Inflammatory macrophage (primary cell): ENCODE measurements around the gene USH2A.

ENCODE experiments used
- DNase-seq, 2 donors: peaks; one replicate each; pipeline ENCODE4 v3.0.0-alpha.2; 2020 to 2022

USH2A gene

DNA sequence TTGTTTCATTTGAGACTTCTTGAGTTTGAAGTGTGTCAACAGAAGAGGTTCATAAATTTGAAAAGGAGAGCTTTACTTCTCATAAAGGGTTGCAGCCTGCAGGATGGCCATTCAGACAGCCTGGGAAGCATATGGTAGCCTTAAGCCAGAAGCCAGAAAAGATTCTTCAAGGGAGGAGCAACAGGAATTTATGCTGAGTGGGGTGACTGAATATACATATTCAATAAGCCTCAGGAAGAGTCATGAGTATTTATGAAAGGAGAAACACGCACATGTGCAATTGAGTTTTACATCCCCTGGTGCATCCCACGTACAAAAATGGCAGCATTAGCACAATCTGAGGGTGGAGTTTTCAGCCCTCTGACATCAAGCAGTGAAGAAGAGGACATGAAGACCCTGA is 565.9 kb downstream of the USH2A start:
- DNase-seq: no peak

DNA sequence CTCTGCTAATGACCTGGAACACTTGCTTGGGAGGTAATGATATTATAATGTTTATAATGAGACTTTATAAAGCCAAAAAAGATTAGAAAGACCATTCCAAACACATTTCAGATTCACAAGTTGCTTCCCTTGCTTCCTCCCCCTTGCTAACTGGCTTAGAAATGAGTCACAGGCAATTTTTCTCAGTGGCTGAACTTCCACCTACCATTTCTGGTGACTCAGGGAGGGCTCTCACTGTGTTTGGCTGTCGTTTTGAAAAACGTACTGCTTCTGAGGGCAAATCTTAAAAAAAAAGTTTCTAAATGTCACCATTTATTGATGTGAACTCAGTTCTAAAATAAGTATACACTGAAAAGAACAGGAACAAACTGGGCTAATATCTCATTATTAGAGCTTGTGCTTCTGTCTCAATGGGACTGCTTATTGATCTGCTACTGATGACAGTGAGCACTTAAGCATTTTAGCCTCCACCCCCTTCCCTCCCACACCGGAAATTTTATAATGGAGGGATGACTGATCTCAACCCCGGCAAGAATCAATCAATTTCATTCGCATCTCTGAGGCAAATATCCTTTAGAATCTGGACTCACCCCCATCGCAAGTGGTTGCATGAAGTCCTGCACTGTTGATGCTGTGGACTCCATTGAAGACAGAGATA is 577.9 kb downstream of the USH2A start:
- no peak for DNase-seq

DNA sequence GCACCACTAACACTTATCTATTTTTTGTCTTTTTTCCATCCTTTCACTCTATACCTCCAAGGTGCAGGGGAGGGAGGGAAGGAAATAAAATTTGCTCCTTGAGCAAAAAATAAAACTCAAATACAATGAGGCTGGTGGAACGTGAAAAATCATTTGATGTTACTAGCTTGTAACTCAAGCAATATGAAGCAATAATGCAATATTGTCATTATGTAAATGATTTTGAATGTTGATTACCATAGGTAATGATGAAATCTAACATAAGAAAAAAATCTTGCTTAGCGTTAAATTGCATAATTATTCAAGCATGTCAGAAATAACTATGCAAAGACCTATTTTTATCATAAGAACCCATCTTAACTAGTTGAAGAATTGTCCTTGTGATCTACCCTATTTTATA is 578.5 kb downstream of the USH2A start:
- no peak for DNase-seq

DNA sequence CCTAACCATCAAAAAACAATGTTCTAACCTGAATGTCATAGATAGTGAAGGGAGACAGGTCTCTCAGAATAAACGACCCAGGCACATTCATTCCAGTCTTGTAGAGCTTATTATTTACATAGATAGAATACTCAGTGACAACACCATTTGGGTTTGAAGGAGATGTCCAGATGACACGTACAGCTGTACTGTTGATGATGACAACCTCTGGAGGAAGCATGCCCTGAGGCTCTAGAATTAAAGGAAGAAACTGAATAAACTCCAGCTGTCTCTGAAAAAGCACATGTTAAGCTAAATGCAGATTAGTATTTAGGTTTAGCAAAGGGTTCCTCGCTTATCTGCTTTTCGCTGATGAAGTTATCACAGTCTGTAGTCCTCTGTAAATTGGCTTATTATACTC is 579.0 kb downstream of the USH2A start:
- no peak for DNase-seq

DNA sequence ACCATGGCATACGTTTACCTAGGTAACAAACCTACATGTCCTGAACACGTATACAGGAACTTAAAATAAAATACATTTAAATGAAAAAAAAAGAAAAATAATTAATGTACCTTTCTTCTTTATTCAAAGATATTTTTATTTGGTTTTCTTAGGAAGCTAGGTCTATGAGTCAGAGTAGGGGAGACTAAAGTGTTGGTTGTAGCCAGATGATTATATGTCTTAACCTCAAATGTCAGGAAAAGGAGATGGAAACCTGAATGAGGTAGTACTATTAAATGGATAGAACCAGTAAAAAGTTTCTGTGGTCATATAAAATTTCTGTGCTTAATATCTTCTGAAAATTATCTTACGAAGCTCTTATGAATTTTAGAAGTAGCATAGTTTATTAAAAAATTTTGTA is 580.3 kb downstream of the USH2A start:
- DNase-seq: no peak

DNA sequence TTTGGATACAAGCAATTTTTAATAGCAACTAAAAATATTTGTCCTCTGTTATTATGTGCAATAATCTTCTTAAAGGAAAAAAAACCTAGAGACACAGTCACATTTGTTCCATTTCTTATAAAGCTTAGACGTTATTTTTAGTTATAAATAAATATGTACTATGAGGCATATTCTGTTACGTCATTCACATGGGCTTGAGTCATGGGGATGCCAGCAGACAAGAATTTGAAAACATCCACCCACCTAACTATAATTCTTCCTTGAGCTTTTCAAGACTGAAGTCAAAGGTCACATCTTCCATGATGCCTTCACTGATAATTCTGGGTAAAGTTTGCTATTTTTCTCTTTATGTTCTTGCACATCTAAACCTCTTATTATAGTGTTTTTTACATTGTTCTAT is 587.3 kb downstream of the USH2A start:
- DNase-seq: peak; percentile 0 to 7

DNA sequence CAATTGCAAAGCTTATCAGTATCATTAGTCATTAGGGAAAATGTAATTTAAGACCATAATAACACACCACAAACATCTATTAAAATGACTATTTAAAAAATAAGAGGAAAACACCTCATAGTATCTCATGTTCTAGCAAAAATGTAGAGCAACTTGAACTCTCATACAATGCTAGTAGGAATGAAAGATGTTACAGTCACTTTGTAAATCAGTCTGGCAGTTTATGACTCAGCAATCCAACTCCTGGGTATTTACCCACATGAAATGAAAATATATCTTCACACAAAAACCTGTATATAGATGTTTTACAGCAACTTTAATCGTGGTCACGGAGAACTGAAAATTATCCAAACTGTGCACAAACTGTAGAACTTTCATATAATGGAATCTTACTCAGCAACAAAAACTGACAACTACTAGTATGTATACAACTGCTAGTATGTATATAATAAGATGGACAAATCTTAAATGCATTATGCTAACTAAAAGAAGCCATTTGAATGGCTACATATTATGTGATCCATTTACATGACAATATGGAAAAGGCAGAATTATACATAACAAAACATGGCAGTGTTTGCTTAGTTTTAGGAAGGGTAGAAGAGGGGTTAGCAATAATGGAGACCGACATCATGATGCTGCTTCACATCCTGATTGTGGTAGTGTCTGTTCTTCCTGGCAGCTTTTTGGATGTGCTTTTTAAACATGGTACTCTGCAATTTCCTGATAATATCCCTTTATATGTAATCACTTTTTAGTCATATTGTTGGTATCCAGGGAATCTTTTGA is 589.1 kb downstream of the USH2A start:
- no peak for DNase-seq

DNA sequence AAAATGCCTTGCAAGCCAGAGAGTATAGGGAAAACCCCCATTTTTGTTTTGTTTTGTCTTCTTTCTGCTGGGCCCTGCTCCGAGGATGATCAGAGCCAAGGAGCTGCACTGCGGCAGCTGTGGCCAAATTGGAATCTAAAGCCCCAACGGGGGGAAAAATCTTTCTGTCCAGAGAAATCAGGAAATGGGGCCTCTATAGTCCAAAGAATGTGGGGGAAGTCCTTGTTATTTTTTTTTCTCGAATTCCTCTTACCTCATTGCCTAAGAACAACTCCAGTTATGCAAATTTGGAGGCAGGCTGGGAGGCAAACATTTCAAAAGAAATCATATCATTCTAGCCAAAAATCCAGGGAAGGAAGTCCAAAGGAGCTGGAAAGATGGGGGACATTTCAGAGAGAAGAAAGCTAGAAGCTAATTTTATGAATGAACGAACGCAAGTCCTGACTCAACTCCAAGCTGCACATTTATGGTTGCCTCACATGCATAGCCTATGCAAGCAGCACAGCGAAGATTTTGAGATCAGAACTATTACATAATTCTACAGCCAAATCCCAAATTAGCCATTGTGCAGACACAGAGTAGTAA is 592.9 kb downstream of the USH2A start:
- no peak for DNase-seq

DNA sequence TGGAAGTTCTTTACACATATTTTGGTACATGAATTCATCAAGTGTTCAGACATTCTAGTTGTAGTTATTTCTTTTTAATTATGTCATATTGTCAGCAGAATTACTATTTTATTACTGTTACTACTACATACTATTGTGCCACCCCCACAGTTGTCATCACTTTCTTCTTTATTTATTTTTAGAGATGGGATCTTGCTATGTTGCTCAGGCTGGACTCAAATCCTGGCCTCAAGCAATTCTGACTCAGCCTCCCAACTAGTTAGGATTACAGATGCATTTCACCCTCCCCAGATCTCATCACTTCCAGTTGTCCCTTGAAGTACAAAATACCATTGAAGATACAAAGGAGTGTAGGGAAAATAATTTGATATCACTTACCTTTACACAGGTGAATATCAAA is 598.2 kb downstream of the USH2A start:
- DNase-seq: no peak

DNA sequence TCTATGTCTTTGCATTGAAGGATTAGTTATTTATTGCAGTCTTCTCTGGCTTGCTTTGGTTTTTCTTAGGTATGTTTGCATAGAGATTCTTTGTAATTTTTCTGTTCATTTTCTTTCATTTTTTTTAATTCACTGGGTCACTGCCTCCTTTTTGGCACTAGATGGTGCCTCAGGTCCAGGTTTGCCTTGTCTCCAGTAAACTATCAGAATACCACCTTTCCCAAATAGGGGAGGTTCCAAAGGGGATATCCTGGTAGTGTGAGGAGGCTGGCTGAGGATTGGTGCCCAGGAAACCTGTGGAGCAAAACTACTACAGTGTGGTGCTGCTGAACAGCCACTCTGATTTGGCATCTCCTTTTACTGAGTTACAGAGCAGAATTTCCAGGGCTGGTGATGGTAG is 599.0 kb downstream of the USH2A start:
- no peak for DNase-seq

DNA sequence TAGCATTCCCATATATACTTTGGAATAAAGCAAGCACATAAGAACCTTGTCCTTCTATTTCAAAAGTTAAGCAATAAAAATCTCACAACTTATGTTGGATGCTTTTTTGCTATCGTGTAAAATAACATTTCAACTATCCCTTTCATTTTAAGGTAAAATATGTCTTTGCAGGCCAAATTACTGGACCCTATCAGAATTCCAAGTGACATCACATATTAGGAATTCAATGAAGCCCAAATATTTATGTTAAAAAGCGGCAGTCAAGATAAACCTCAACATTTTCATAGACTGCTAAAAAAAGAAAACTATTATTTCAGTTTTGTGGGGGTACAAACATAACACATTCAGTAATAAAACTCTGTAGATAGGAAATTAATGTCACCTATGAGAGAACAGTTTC is 604.1 kb downstream of the USH2A start:
- no peak for DNase-seq

DNA sequence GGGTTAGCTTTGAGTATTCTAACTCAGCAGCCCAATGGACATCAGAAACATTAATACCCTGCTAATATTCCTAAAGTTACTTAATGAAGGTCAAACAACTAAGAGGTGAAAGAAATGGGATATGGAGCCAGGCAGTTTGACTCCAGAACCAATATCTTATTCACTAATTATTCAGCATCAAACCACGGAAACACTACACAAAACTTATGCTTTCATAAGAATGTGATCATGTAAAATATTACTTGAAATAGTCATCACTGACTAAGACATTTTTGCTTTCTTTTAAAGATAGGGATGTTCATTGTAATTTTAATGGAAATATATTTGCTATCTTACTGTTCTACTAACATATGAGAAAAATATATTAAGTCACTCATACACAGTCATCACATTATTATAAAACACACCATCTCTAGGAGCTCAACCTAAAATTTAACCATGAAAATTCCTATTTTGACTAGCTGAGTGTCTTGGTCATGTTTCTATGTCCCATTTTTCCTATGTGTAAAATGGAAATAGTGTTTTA is 615.3 kb downstream of the USH2A start:
- no peak for DNase-seq

DNA sequence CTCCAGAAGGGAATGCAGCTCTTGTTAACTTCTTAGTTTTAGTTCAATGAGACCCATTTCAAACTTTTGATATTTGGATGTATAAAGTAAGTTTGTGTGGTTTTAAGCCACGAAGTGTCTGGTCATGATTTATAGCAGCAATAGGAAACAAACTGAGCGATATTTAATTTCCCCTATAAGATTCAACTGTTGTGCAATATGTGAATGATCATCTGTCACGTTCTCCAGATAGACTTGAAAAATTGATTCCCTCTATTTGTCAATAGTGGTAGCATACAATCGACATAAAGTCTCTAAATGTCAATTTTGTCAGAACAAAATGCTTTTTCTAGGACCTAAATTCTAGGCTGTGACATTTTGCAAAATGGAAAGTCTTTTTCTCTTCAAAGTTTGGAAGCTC is 616.0 kb downstream of the USH2A start:
- no peak for DNase-seq

DNA sequence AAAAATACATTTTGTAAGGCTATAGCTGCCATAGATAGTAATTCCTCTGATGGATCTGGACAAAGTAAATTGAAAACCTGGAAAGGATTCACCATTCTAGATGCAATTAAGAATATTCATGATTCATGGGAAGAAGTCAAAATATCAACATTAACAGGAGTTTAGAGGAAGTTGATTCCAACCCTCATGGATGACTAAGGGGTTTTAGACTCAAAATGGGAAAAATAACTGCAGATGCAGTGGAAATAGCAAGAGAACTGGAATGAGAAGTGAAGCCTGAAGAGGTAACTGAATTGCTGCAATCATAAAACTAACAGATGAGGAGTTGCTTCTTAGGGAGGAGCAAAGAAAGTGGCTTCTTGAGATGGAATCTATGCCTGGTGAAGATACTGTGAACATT is 625.4 kb downstream of the USH2A start:
- DNase-seq: no peak

DNA sequence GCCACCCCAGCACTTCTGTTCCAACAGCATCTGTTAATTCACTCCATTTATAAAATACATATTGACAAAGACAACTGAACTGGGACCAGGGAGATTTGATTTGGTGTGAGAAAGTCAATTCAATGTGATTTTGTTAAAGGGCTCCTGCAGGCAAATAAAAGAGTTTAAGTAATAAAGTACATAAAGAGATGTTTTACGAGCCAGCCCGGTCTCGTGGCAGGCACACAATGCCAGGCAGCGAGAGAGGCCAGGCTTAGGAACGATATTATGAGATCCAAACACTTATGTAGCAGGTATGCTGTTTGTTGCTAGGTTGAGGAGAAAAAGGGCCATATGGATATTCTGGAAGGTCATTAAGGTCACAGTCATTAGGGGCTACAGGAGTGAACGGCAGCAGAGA is 629.1 kb downstream of the USH2A start:
- no peak for DNase-seq

DNA sequence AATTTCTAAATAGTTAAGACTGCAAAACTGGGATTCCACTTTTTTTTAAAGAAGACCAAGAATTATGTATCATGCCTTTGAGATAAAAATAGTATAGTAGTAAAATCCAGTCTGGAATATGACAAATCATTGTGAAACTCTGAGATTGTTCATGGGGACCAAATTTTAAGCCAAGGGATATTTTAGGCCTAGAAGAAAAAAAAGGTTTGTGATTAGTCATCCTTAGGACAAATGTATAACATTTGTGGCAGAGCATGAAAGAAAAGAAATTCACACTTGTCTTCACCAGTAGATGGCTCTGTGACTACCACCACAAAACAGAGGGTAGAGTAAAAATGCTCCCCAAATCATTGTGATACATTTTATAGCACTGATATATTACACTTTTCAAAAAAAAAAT is 630.1 kb downstream of the USH2A start:
- DNase-seq: no peak

DNA sequence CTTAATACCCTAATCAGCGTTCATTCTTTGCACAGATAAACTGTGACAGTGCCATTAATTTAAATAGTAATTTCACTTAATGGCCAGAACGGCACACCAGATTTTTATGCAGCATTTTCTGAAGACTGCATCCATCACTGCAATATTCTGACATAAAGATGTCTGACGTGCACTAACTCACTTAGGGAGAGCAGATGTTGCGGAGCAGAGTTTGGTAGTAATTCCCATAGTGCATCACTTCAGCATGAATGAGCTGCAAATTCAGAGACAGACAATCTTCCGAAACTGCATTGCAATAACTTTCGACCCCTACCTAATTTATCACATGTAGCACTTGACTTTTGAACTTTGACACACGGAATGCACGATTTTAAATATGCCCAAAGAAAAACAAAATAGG is 630.8 kb downstream of the USH2A start:
- no peak for DNase-seq

DNA sequence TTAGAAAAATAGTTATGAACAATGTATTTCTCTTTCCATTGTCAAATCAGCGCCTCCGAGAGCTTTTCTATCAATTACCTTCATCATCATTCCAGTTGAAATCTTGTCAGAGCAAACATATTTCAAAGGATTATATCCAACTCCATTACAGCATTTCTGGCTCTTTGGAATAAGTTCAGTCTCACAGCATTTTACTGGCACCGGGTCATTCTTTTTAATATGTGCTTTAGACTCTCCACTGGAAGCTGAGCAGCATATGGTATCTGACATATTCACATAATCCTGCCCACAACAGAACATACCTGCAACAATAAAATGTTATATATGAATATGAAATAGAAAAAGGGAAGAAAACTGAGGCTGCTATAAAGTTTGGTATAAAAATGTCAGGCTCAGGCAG is 633.3 kb downstream of the USH2A start:
- no peak for DNase-seq

DNA sequence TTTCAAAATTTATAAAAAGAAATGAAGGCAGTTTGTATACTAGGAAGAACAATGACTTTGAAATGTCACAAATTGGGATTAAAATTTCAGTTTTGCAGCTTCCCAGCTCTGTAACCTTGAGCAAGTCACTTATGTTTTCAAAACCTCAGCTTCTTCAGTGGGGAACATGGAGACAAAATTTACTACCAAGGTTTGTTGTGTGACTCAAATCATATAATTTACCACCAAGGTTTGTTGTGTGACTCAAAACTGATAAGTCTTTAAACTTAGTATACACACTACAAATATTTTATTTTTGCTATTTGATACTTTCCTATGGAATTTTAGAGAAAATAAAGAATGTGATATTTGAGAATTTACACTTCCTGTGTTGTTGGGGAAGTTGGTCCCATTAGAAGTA is 636.3 kb downstream of the USH2A start:
- no peak for DNase-seq

DNA sequence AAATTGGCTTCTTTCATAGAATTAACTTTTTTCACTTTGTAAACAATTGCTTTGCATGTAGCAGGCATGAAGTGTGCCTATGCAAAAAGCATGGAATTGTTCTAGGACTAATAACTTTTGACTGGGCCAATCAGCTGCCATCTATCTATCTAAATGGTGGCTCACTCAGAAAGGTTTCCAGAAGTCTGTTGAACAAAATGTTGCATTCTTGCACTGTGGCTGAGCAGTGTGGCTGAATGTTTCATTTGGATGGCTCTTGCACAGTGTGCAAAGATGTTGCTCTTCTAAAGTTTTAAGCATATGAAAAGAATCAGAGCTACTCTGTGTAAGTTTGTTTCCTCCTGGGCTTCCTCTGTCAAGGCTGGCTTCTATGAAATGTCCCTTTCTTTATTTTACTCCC is 642.6 kb downstream of the USH2A start:
- DNase-seq: no peak

DNA sequence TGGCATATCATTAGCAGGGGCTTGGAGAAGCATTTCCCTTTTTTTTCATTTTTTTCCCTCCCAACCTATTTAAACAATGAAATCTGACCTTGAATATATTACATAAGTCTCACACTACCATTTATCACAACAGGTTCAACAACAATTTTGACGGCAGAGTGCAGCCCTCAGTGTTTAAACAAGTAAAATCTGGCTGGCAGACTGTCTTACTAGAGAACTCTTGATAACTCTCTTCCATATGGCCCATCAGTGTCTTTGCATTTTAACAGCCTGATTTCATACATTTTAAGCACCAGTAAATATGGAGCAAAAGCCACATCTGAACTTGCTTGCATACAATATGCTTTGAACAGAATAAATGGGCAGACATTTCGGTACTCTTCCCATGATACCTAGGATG is 643.1 kb downstream of the USH2A start:
- no peak for DNase-seq

DNA sequence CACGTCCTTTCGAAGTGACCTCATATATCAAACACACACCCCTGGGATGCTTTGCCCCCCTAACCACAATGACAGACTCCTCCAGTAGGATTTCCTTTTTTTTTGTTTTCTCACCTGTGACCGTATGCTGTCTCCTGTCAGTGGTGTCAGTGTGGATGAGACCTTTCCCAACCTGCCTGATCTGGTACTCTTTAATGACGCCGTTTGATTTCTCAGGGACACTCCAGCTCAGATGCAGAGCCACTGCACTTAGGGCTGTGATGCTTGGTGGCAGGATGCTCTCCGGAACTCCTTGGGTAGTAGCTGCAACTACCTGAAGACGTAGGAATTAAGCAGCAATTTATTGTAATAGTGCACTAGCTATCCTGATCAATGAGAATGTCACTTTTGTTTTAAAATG is 643.5 kb downstream of the USH2A start:
- DNase-seq: no peak

DNA sequence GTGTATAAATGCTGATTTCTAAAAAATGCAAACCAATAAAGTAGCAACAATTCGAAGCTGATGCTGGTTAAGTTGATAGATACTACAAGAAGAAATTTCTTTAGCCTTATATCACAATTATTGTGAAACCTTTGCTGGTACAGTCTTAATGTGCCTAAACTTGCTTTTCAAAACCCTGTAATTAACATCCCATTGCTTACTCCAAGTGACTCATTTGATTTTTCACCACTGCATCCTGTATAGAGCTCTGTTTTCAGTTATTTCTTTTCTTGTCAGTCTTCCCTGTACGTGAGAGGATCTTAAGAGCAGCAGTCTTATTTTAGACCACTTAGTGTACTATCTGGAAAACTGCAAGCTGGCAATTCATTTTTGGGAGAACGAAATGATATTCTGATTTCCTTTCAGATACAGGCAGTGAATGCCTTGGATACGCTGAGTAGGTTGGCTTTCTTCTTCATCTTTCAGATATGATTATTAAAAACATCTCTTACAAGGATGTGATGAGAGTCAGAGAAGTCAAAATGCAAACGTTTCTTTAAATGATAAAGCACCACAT is 645.8 kb downstream of the USH2A start:
- no peak for DNase-seq

DNA sequence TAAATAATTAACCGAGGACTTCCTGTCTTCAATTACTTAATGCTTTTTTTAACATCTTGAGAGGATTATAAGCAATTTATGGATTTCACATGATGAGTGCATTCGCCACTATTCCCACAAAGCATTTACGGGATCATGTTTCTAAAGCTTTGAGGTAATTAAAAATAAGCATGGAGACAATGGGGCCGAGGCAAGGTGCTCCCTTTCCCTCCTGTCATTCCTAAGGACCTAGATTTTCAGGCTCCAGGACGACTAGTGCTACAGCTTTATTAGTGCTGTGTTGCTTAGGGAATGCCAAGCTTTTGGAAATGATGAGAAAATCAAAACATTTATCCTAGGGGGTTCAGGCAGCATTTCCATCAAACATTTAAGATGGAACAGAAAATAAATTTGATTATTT is 646.9 kb downstream of the USH2A start:
- DNase-seq: no peak
